ENCODE results near the gene AFG1L.
"Not testable (repeated sequence)": the region's sequence is repeated elsewhere in the genome, so short reads cannot be mapped to it uniquely, and the experiment has no call there.

Gene AFG1L

GRCh38 chr6:108528878-108529277 is 234.0 kb downstream of the AFG1L start:
- DNase-seq = no peak

GRCh38 chr6:108531332-108531731 is 236.5 kb downstream of the AFG1L start:
- DNase-seq = no peak

GRCh38 chr6:108535114-108535742 is 240.4 kb downstream of the AFG1L start:
- DNase-seq = no peak

- not testable (repeated sequence) for DNase-seq
Measured at GRCh38 chr6:108535920-108536535, 241.2 kb downstream of the AFG1L start.

- DNase-seq = peak; percentile 71
Measured at GRCh38 chr6:108541843-108542759, 247.2 kb downstream of the AFG1L start.

GRCh38 chr6:108543175-108543940 is 248.5 kb downstream of the AFG1L start:
- DNase-seq = no peak

DNA sequence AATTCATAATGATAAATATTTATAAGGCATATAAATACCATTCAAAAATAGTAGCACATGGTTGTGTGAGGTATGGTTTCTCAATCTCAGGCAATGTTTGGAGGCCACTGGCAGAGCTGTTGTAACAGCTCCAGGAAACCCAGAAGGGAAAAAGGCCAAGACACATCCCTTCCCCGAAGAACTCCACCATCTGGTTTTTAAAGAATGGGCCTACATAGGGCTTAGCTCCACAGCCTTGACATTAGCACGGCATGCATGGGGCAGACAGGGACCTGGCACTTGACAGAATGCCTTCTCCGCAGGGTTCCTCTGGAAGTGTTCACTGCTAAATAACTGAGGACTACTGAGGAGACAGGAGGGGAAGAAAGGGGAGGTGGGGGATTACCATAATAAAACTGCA is 249.8 kb downstream of the AFG1L start:
- DNase-seq = no peak

- DNase-seq = no peak
Measured at GRCh38 chr6:108546079-108547049, 251.5 kb downstream of the AFG1L start.

DNA sequence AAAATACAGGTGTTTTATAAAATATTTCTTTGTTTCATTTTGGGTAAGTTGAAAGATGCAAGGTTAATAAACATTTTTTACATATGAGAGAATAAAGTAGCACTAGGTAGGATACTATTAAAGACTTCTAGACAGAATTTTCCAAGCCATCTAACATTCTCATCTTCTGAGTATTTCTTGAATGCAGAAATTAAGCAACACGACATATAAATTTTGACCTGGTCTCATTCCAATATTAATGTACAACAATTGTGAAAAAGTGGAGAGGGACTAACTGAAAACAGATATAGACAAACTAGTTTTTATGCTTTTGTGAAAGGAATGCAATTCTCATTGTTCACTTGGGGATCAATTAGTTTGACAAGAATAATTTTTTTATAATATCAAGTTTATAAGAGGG is 254.4 kb downstream of the AFG1L start:
- no peak for DNase-seq

DNA sequence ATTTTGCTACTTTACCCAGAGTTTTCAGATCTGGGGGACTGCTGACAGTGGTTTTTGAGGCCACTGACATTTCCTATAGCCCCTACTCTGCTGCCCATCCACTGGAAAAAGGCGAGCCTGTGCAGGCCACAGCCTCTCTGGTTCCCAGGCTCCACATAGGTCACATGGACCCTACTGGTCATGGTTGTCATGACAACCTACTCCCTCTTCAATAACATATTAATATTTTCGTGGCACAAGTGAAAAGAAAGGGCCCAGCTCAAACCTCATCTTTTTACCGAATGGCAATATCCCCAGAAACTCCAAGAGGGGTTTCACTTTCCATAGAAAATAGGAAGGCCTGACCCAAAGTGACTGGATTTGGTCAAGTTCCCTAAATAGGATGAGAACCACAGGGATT is 254.9 kb downstream of the AFG1L start:
- no peak for DNase-seq

- DNase-seq = no peak
Measured at GRCh38 chr6:108550256-108550655, 255.4 kb downstream of the AFG1L start.

GRCh38 chr6:108555399-108556052 is 260.7 kb downstream of the AFG1L start:
- no peak for DNase-seq

DNA sequence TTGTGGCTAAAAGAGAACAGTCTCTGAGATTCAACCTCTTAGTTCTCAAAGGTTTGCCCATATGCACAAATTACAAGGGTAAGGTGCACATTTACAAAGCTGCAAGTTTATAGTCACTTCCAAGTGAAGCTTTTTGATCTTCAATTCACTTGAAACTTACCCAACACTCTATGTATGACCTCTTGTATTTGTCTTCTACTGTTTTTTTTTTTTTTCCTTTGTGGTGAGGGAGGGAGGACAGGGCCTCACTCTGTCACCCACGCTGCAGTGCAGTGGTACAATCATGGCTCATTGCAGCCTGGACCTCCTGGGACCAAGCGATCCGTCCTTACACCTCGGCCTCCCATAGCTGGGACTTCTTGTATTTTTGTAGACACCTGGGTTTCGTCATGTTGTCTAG is 261.4 kb downstream of the AFG1L start:
- no peak for DNase-seq

DNA sequence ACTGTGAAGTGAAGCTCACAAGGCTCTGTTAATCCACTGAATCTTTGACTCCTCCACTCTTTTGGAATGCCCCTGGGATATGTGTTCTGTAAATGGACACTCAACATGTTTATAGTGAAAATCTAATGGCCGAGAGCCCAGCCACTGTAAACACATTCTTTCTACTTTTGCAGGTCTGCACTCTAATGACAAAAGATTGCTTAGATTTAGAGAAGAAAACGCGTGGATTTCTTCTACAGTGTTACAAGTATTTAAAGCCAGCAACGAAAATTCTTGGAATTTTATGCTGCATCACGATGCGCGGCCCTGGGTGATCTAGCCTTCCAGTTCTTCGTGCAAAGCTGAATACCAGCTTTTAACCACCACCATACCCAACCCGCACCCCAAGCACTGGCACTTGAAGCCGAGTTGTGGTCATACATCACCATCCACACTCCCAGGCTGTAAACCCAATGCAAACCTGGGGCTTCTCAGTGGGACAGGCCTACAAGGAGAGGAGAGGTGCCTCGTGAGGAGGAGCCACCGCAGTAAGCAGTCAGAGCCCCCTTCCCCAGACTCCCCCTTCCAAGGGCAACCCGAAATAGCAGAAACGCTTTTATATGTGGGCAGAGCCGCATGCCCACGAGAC is 262.1 kb downstream of the AFG1L start:
- no peak for DNase-seq

DNA sequence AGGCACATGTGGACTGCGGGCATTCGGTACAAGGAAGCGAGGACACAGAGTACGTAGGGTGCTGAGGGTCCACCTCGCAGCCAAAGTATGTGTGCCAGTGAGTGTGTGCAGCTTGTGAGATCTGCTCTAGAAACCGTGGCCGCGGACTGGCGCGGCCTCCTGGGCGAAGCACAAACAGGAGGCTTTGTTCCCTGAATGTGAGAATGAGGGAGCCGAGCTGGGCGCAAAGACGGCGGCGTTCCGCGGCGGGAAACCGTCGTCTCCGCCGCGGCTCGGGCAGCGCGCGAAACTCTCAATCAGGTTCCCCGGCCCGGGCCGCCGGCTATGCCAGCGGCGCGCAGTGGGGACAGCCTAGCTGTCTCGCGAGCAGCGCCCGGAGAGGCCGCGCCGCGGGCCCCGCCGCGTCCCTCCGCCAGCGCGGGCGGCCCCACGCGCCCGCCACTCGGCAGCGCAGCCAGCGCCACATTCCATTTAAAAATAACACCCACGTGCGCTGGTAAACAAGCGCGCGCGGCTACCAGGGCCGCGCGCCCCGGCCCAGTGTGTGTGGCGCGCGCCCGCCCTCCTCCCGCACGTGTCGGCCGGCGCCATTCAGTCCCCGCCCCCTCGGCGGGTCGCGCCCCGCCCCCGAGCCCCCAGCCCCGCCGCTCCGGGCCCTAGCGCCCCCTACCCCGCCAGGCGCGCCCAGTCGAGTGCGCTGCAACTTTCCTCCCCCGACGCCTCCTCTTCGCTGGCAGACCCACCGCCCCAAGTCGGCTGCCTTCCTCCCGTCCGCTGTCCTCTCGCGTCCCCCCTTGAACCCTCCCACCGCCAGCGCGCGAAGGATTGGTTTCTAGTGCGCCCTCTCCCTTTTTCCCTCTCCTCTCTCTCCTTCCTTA is 262.9 kb downstream of the AFG1L start:
- peak; percentile 75 for DNase-seq

DNA sequence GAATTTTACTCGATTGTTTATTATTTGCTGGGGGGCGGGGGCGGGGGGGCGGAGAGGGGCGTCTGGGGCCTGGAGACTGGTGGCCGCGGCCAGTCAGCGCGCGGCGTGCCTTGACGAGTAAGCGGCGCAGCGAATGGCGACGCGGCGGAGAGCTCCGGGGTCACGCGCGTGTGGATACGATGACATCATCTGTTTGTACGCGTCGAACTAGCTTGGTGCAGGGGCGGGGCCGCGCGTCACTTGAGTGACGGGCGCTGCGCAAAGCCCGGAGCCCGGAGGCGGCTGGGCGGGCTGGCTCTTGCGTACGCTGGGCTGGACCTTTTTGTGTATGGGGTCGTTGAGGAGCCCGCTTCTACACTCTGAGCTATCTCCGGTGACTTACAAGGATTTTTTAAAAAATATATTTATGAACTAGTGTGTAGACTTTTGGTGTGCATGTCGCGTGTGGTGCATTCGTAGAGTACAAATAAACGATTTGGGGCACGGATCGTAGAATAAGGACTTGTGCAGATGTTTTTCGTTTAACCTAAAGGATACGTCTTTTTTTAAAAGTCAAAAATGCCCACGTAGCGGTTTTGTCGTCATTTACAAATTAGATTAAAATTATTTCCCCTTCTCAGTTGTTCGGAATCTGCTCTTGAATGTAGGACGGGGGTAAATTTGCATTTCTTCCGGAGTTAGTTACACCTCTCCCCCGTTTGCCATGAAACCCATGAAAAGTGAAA is 263.7 kb downstream of the AFG1L start:
- peak; percentile 96 for DNase-seq

- peak; percentile 87 for DNase-seq
Measured at GRCh38 chr6:108559097-108559883, 264.4 kb downstream of the AFG1L start.

DNA sequence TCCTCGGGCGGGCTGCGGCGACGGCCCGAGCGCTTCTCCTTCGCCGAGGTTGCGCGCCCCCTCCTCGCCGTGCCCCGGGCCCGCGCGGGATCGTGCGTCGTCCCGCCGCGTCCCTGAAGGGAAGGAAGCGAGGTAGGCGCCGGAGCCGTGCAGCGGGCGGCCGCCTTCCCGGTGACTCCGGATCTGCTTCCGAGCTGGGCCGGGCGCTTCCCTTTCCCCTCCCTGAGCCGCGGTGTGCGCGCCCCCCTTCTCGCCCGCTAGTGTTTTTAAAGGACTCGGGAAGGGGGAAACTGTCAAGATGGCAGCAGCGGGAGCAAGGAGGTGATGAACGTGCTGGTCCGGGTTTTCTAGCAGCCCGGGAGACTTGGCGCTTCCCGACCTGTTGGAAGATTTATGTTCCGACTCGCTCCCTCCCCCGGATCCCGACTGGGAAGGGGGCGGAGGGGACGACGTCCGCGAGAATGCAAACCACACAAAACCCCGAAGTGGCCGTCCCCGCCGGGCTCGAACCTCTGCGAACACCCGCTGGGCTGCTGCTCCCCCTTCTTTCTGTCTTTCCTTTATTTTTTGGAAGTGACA is 265.1 kb downstream of the AFG1L start:
- DNase-seq = peak; percentile 22

Data from stimulated activated CD4-positive, alpha-beta T cell treated with anti-CD3 and anti-CD28 coated beads, Interleukin-4, amount 100 ng/mL, for 24 hours (primary cell).